Measurements from ENCODE around the gene IGFBP4.

DNA sequence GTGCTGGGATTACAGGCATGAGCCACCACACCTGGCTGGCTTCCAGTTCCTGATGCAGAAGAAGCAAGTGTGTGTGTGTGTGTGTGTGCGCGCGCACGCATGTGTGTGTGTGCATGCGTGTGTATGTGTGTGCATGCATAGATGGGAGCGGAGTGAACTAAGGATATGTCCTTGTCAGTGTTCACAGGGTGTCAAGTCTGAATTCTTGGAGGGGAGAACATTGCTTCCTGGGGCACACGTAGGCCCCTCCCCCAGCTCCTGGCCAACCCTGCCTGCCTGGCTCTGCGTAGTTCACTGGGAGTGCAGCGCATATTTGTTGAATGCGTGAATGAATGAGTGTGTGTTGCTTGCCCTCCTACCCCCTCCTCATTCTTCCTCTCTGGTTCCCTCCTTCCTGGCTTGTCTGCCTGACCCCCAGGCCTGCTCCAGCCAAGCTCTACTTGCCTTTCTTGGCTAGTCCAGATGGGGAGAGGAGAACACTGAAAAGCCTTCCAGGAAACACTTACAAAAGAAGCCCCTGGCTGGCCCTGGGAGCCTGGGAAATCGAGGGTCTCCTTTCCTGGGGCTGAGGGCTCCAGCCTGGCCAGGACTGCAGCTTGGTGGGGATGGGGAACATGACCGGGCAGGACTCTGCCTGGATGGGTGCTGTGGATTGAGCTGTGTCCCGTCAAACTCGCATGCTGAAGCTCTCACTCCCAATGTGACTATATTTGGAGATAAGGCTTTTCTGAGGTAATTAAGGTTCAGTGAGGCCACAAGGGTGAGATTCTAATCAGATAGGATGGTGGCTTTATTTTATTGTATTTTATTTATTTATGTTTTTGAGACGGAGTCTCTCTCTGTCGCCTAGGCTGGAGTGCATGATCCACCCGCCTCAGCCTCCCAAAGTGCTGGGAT lies 27.9 kb downstream of the IGFBP4 start:
- TF ChIP-seq CTCF (IDR thresholded peaks at IDR 0.05) (no peak), POLR2A (IDR thresholded peaks at IDR 0.05) (no peak)

Measured in body of pancreas (tissue), 4 donors.